Measurements from ENCODE around the gene NDC80.

- TF ChIP-seq CTCF (IDR thresholded peaks at IDR 0.05) (no peak), EZH2 (IDR thresholded peaks at IDR 0.05) (no peak), EZH2phosphoT487 (IDR thresholded peaks at IDR 0.05) (no peak)
These were observed 83.0 kb downstream of the NDC80 start for GRCh38 chr18:2654169-2654927.

Data from neural progenitor cell (in vitro differentiated cells).